NCI-H345 treated with DMSO at 0.1 percent for 48 hours (cell line): ENCODE measurements around the gene NKD2.

Experiments used
- DNase-seq: peaks from one replicate; lab custom pipeline; 2025; ENCODE audit not compliant: unreplicated experiment; lab: John Stamatoyannopoulos, UW

Gene NKD2

GRCh38 chr5:978693-979092 is 29.9 kb upstream of the NKD2 start:
- no peak for DNase-seq

GRCh38 chr5:979100-979817 is 29.3 kb upstream of the NKD2 start:
- DNase-seq = no peak

DNA sequence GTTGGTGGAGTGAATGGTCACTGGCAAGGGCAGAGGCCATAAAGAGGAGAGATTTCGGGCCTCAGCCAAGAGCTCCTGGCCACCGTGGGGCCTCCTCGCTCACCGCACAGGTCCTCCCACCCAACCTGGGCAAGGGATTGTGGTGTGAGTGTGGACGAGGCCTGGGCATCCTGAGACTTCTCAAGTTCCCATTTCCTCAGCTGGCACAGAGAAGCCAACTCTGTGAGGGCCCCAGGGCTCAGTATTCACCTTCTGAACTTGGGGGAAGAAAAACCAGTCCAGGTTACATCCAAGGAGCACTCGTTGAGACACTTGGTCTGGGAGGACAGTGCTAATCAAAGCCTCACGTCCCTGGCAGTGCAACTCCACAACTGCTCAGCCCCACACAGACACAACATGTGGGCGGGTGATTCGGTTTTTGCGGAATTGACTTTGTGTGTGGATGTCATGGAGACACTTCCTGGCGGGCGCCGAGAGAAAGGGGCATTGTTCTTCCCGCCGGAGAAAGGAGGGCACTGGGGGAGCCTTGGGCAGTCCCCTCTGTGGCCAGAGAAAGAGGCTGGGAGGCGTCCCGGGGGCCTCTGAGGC is 28.5 kb upstream of the NKD2 start:
- no peak for DNase-seq

- no peak for DNase-seq
Observed at GRCh38 chr5:980966-981365, 27.6 kb upstream of the NKD2 start.

GRCh38 chr5:981456-981855 is 27.1 kb upstream of the NKD2 start:
- DNase-seq = no peak

DNA sequence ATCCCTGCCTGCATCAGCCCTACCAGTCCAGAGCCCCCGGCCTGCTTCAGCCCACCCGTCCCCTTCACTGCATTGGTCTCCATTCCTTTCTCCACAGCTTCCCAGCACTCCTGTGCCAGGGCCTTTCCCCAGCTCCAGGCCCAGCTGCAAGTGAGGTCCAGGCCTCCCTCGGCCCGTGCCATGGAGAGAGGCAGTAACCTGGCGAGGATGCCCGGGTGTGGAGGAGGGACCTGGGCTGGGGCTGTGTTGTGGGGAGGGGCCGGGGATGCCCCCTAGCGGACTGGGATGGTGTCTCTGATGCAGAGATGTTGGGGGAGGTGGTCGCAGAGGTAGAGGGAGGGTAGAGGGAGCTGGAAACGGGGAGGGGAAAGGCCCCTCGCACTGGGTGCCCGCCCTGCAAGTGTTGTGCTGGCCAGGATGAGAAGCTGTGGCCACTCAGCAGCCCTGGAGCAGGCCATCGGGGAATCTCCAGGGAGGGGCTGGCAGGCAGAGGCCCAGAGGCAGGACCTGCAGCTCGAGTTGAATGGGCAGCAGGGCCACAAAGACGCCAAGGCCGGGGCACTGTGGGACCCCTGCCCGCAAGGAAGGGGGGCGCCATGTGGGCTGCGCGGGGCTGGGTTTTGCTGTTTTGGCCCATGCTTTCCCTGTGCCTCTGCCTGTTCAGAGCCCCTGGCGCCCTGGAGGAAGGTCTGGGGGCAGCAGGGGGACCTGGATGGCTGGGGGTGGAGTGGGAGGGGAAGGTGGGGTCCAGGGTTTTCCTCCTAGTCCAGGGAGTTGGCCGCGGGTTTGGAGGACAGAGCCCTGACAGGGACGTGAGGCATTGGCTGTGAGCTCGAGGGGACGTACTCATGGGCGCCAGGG is 26.0 kb upstream of the NKD2 start:
- DNase-seq = no peak

GRCh38 chr5:983238-983524 is 25.4 kb upstream of the NKD2 start:
- DNase-seq = no peak

- no peak for DNase-seq
Observed at GRCh38 chr5:983568-983967, 25.0 kb upstream of the NKD2 start.

- DNase-seq = no peak
Observed at GRCh38 chr5:984774-985173, 23.8 kb upstream of the NKD2 start.

DNA sequence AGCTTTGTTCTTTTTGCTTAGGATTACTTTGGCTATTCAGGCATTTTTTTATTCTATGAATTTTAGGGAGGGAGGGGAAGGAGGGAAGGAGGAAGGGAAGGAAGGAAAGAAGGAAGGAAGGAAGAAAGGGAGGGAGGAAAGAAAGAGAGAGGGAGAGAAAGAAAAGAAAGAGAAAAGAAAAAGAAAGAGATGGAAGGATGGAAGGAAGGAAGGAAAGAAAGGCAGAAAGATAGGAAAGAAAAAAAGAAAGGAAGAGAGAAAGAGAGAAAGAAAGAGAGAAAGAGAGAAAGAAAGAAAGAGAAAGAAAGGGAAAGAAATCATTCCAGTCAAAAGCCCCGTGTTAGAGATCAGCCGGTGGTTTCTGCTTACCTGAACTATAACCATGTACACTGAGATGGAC is 20.8 kb upstream of the NKD2 start:
- no peak for DNase-seq

DNA sequence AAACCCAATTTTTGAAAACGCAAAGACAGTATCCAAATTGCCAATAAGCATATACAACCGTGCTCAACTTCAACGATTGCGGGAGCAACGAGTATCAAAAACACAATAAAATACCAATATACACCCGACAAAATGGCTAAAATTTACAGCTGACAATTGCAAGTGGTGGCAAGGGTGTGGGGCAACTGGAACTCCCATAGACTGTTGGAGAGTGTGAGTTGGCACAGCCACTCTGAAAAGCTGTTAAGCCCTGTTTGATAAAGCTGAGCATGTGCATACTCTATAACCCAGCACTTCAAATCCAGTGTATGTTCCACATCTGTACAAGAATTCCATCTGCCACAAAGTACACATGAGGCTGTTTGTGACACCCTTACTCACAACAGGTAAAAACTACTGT is 20.3 kb upstream of the NKD2 start:
- DNase-seq = no peak

- no peak for DNase-seq
Observed at GRCh38 chr5:989961-990530, 18.6 kb upstream of the NKD2 start.

DNA sequence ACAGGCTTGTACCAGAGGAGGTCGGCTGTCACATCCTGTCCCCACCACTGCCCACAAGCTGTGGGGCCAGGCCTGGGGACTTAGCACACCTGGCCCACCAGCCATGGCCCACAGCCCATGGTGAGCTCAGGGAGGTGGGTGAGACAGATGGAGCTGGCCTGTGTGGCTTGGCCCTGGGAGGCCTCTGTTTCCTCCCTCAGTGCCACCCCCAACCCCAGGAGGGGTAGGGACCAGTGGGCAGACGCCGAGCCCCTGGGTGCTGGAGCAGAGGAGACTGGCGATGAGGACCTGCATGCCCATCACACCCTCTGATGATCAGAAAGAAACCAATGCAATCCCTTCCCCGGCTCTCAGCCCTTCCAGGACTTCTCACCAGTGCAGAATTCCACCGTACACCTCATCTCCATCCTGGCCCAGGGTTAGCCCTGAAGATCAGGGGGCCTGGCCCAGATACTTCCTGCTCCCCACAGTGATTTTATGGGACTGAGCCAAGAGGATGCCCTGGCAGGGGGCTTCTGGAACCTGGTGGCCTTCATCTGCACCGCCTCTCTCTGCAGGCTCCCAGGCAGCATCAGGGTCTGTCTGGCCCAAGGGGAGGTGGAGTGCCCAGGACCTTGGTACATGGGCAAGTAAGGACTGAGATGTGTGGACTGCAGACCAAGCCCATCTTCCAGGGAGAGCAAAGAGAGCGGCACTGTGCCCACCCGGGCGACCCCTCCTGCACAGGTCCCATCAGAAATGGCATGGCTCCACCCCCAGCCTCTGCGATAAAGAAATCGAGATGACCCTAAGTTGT is 16.9 kb upstream of the NKD2 start:
- no peak for DNase-seq

DNA sequence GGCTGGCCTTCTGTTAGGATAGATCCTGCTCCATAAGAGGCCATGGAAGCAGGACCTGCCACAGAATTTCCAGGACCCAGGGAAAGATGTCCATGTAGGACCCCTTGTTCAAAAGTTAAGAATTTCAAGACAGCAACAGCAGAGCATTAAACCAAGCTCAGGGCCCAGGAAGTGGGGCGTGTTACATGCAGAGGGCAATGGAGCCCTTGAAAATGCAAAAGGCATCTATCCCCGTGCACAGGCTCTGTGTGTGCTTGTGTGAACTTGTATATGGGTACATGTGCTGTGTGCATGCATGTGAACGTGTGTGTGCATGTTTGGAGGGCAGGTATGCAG is 14.4 kb upstream of the NKD2 start:
- no peak for DNase-seq

DNA sequence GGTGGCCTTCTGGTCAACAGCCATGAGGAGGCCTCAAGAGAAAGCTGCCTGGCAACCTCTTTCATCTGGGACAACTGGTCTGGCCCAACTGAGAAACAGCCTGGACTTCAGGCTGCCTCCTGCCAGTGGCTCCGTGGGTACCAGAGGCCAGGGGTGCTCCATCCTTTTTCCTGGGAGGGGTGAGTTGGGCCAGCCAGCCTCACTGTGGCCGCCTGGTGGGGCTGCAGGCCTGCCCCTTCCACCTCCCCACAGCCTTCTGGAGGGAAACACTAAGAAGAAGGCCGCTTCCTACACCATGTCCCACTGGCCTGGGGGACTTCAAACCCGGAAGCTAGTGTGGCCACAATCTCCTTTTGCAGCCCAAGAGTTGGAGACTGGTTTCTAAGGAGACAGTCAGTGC is 13.8 kb upstream of the NKD2 start:
- no peak for DNase-seq

DNA sequence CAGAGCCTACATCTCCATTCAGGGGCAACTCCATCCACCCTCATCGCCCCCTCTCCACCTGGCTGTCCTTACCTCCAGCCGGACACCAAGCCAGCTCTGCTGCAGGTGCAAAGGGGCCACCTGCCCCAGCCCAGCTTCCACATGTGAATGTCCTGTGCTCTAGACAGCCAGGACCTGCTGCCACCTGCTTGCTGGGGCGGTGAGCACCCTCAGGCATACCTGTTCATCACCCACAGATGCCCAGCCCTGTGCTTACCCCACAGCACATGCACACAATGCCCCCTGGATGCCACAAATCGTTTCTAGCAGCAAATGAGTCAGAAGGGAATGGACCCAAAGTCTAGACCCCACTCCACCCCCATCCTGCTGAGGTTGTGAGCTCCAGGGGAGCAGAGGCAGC is 13.3 kb upstream of the NKD2 start:
- no peak for DNase-seq

DNA sequence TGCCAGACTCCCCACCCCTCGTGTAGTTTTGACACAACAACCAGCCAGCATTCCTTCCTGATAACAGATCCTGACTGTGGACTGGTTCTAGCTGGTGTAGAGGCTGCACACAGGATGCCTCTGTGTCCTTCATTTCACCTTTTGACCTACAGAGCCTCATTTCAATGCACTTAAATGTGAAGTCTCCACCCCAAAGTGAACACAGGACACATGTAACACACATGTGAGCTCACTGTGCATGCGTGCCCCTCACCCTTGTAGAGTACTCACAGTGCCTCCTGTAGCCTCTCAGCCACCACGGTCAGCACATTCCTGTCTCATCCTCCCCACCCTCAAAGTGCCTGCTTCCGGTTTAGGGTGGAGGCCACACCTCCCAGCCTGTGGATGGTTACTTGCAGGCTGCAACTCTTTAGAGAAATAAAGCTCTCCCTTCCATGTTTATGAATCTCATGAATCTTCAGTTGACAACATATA is 11.6 kb upstream of the NKD2 start:
- DNase-seq = no peak

DNA sequence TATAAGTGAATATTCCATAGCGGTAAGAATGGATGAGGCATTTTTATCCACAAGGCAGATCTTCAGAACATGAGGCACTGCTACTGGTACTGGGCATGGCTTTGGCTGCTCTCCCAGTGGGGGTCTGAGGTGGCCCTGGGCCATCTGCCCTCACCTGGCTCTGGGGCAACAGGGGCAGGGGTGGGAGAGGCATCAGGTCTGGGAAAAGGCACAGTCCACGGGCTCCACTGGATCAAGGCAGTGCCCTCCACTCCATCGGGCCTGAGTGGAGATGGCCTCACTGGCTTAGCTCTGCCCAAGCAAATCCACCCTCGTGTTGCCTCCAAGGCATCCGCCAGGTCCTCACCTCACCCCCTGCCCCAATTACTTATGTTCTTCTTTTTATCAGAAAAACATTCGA is 10.9 kb upstream of the NKD2 start:
- DNase-seq = no peak

DNA sequence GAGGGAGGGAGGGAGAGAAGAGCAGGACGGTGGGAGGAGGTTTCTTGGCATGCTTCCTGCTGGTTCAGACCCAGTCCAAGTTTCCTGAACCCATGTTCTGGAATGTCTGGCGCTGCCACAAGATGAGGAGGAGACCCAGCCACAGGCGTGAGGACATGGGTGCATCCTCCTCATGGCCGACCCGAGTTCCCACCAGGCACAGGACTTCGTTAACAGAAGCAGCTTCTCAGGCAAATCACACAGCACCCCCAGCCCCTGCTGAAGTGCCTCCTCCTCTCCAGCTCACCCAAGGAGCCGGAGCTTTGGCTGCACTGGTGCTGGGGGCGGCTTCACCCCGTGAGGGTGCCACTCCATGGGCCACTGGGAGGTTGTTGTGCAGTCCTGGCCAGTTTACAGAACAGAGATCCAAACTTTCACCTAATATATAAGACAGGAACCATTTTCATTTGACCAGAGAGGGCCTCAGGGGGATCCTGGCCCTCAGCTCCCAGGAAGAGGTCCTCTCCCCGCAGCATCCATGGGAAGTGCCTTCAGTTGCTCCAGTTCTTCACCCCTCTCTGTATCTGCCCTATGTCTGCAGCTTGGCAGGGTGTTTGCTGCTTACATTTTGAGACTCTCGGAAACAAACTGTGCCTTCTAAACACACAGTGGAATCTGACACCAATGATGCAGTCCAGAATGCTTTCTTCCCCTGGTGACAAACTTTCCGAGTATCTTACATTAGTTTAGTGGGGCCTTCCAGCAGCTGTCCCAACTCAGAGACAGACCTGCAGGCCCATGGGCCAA is 10.2 kb upstream of the NKD2 start:
- DNase-seq = no peak

- DNase-seq = no peak
Observed at GRCh38 chr5:999032-999501, 9.5 kb upstream of the NKD2 start.
